ENCODE data around the gene TRIM28.

TRIM28 gene

DNA sequence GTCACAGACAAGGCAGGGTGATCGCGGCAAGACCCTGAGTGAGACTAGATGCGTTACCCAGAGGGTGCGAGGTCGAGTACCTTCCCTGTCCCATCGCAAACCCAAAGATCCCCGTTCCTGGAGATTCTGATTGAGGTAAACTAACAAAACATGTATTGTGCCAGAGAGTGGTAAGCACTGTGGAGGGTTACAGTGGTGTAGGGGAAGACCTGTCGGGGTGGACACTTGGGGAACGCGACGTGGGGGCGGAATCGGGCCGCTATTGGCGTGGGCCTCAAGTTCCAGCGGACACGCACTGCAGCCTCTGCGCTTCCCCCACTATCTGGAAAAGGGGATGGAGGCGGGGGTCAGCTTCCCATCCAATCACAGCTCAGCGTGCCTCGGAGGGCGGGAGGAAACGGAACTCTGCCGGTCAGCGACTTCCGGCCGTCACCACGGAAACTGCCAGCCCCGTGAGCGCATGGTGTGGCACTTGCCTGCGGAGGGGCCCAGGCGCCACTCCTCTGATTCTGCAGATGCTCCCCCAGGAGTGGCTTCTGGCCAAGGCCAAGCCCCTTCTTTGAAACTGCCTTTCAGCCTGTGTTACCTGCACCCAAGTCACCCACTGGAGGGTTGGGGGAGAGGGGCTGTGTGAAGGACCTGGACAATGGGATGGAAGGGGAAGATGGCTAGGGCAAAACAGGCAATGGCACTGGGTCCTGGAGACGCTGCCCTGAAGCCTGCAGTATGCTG, 15.6 kb downstream of the TRIM28 start:
- peak; percentile 72; the same call in 1 of the 2 replicates for TF ChIP-seq ZNF565 (CRISPR knock-in tag; conservative IDR thresholded peaks at IDR 0.05; ENCODE audit: low read depth)
- TF ChIP-seq, protein P1, sequence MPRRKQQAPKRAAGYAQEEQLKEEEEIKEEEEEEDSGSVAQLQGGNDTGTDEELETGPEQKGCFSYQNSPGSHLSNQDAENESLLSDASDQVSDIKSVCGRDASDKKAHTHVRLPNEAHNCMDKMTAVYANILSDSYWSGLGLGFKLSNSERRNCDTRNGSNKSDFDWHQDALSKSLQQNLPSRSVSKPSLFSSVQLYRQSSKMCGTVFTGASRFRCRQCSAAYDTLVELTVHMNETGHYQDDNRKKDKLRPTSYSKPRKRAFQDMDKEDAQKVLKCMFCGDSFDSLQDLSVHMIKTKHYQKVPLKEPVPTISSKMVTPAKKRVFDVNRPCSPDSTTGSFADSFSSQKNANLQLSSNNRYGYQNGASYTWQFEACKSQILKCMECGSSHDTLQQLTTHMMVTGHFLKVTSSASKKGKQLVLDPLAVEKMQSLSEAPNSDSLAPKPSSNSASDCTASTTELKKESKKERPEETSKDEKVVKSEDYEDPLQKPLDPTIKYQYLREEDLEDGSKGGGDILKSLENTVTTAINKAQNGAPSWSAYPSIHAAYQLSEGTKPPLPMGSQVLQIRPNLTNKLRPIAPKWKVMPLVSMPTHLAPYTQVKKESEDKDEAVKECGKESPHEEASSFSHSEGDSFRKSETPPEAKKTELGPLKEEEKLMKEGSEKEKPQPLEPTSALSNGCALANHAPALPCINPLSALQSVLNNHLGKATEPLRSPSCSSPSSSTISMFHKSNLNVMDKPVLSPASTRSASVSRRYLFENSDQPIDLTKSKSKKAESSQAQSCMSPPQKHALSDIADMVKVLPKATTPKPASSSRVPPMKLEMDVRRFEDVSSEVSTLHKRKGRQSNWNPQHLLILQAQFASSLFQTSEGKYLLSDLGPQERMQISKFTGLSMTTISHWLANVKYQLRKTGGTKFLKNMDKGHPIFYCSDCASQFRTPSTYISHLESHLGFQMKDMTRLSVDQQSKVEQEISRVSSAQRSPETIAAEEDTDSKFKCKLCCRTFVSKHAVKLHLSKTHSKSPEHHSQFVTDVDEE (CRISPR knock-in tag; IDR thresholded peaks at IDR 0.05), result 0 out of 2 replicates have a peak, but pooled peaks have one; percentile 23
- TF ChIP-seq GLIS3 (CRISPR knock-in tag; IDR thresholded peaks at IDR 0.05), result peak; percentile 6; the same call in 1 of the 2 replicates
- TF ChIP-seq ZC3H10 (CRISPR knock-in tag; IDR thresholded peaks at IDR 0.05), result 0 out of 2 replicates have a peak, but pooled peaks have one; percentile 5
- 0 out of 2 replicates have a peak, but pooled peaks have one; percentile 32 for TF ChIP-seq ZNF70 (CRISPR knock-in tag; IDR thresholded peaks at IDR 0.05)
- TF ChIP-seq CSRNP3 (CRISPR knock-in tag; IDR thresholded peaks at IDR 0.05), result no peak
- peak; percentile 71 for ATAC-seq

- TF ChIP-seq ZFP3 (CRISPR knock-in tag; IDR thresholded peaks at IDR 0.05) (no peak), ISL1 (CRISPR knock-in tag; IDR thresholded peaks at IDR 0.05) (no peak), CSDC2 (CRISPR knock-in tag; IDR thresholded peaks at IDR 0.05) (no peak), ZC3H10 (CRISPR knock-in tag; IDR thresholded peaks at IDR 0.05) (no peak), RARB (CRISPR knock-in tag; IDR thresholded peaks at IDR 0.05) (no peak), PATZ1 (CRISPR knock-in tag; IDR thresholded peaks at IDR 0.05; ENCODE audit: borderline replicate concordance) (no peak)
- ATAC-seq, result no peak
These were observed 16.4 kb downstream of the TRIM28 start for GRCh38 chr19:58560007-58560887.

DNA sequence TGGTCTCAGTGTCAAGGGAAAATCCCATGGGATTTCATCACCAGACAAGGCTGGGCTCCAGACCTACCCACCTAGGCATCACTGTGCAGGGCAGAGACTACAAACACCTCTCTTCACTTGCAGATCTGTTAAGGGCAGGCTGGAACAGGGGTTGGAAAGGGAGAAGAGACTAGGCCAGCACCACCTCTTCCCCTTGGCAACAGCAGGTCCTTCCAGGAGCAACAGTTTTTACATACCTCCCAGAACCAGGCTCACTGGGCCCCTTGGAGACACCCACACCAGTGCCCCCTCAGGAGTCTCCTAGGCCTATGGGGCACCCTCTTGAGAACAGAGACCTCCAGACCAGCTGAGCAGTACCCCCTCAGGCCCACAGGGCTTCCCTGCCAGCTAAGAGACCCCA, 17.1 kb downstream of the TRIM28 start:
- no peak for ATAC-seq
- no peak for TF ChIP-seq TOX (CRISPR knock-in tag; IDR thresholded peaks at IDR 0.05; ENCODE audit: borderline replicate concordance)
- TF ChIP-seq BACH2 (CRISPR knock-in tag; IDR thresholded peaks at IDR 0.05; ENCODE audit: borderline replicate concordance), result no peak
- no peak for TF ChIP-seq ZC3H10 (CRISPR knock-in tag; IDR thresholded peaks at IDR 0.05)
- TF ChIP-seq ZNF8 (CRISPR knock-in tag; IDR thresholded peaks at IDR 0.05), result no peak
- TF ChIP-seq ARNTL (CRISPR knock-in tag; IDR thresholded peaks at IDR 0.05; ENCODE audit: borderline replicate concordance, low read depth), result no peak
- TF ChIP-seq SNAI2 (CRISPR knock-in tag; IDR thresholded peaks at IDR 0.05), result no peak
- TF ChIP-seq ZFP30 (CRISPR knock-in tag; IDR thresholded peaks at IDR 0.05), result no peak

DNA sequence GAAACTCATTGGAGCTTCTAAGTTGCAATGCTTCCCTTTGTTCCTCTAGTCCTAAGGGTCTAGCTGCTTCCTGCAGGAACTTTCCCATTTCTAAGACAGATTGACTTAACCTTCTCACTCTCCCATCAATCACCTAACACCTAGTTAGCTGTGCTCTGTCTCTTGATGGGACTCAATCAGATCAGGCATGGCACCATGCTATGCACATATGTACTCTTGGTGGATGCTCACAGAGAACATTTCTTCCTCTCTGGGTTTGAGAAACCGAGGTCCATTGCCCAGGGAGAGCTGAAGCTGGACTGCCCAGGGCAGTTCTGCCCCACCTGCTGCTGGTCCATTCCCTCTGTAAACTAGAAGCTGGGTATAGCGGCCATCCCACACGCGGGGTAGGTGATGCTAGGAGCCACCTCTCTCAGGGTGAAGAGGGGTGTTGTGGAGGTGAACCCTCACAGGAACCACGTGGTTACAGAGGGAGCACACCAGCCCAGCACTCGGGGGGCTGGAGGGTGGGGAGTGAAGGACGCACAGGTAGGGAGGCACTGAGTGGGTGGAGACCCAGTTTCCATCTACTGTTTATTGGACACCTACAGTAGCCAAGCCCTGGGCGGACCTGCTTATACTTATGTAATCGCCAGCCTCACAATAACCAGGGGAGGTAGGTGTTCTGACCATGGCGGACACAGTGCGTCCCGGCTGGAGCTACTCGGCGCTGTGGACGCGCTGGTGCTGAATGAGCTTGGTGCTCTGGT, 17.7 kb downstream of the TRIM28 start:
- ATAC-seq, result no peak
- no peak for TF ChIP-seq ZFP30 (CRISPR knock-in tag; IDR thresholded peaks at IDR 0.05)
- no peak for TF ChIP-seq CSRNP3 (CRISPR knock-in tag; IDR thresholded peaks at IDR 0.05)
- no peak for TF ChIP-seq ZNF565 (CRISPR knock-in tag; conservative IDR thresholded peaks at IDR 0.05; ENCODE audit: low read depth)
- TF ChIP-seq ZNF70 (CRISPR knock-in tag; IDR thresholded peaks at IDR 0.05), result no peak
- TF ChIP-seq, protein P2, sequence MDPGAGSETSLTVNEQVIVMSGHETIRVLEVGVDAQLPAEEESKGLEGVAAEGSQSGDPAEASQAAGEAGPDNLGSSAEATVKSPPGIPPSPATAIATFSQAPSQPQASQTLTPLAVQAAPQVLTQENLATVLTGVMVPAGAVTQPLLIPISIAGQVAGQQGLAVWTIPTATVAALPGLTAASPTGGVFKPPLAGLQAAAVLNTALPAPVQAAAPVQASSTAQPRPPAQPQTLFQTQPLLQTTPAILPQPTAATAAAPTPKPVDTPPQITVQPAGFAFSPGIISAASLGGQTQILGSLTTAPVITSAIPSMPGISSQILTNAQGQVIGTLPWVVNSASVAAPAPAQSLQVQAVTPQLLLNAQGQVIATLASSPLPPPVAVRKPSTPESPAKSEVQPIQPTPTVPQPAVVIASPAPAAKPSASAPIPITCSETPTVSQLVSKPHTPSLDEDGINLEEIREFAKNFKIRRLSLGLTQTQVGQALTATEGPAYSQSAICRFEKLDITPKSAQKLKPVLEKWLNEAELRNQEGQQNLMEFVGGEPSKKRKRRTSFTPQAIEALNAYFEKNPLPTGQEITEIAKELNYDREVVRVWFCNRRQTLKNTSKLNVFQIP (CRISPR knock-in tag; IDR thresholded peaks at IDR 0.05; ENCODE audit: borderline replicate concordance, low read depth), result no peak
- TF ChIP-seq SNAI2 (CRISPR knock-in tag; IDR thresholded peaks at IDR 0.05), result no peak
- TF ChIP-seq GLIS3 (CRISPR knock-in tag; IDR thresholded peaks at IDR 0.05), result no peak
- TF ChIP-seq ISL1 (CRISPR knock-in tag; IDR thresholded peaks at IDR 0.05), result no peak
- TF ChIP-seq OSR1 (CRISPR knock-in tag; IDR thresholded peaks at IDR 0.05), result no peak
- no peak for TF ChIP-seq PATZ1 (CRISPR knock-in tag; IDR thresholded peaks at IDR 0.05; ENCODE audit: borderline replicate concordance)
- TF ChIP-seq ESRRG (CRISPR knock-in tag; IDR thresholded peaks at IDR 0.05), result no peak
- no peak for TF ChIP-seq ZNF8 (CRISPR knock-in tag; IDR thresholded peaks at IDR 0.05)
- TF ChIP-seq ZC3H10 (CRISPR knock-in tag; IDR thresholded peaks at IDR 0.05), result no peak
- no peak for TF ChIP-seq TOX (CRISPR knock-in tag; IDR thresholded peaks at IDR 0.05; ENCODE audit: borderline replicate concordance)

All from SK-N-SH treated with all-trans-retinoic acid at 6 μM for 48 hours (cell line).